HL-60 (cell line): ENCODE data around the gene TSHZ3.

ENCODE experiments used
- DNase-seq, 2 experiments: peaks; one replicate each; pipeline ENCODE4 v3.0.0-alpha.2; 2010 to 2020; ENCODE audit warnings: low read depth in 1 of 2, low spot score in 1 of 2
- H3K27ac ChIP-seq: fragments of 250-450 bp; sonication (Bioruptor Pico); replicated peaks from 2 replicates; pipeline ENCODE4 v1.5.1; 2020; ENCODE audit warnings: mild to moderate bottlenecking, moderate library complexity
- H3K27me3 ChIP-seq: fragments of 250-450 bp; sonication (Bioruptor Pico); 2 replicates; pipeline ENCODE4 v1.5.1; 2021; ENCODE audit warnings: mild to moderate bottlenecking, moderate library complexity; ENCODE audit not compliant: insufficient read depth, poor library complexity, severe bottlenecking
- H3K4me3 ChIP-seq: replicated peaks from 2 replicates; pipeline ENCODE4 v1.5.1; 2011; ENCODE audit warnings: mild to moderate bottlenecking, control low read depth, low read length; ENCODE audit not compliant: insufficient read depth
- GABPA ChIP-seq: IDR thresholded peaks from 2 replicates; pipeline ENCODE4 v1.6.1; 2012; ENCODE audit warnings: low read depth
- POLR2AphosphoS5 ChIP-seq: IDR thresholded peaks from 2 replicates; pipeline ENCODE4 v1.6.1; 2012; ENCODE audit warnings: low read depth
- REST ChIP-seq: IDR thresholded peaks from 2 replicates; pipeline ENCODE4 v1.6.1; 2012; ENCODE audit warnings: low read depth; ENCODE audit not compliant: insufficient replicate concordance
- SPI1 ChIP-seq: IDR thresholded peaks from 2 replicates; pipeline ENCODE4 v1.6.1; 2012; ENCODE audit warnings: low read depth, mild to moderate bottlenecking, borderline replicate concordance
- TF ChIP-seq, protein P1 (sequence below): IDR thresholded peaks from one replicate; pipeline ENCODE4 v1.5.1; 2011; ENCODE audit warnings: low read length, control low read depth, inconsistent platforms; ENCODE audit not compliant: insufficient read depth

The TSHZ3 gene

DNA sequence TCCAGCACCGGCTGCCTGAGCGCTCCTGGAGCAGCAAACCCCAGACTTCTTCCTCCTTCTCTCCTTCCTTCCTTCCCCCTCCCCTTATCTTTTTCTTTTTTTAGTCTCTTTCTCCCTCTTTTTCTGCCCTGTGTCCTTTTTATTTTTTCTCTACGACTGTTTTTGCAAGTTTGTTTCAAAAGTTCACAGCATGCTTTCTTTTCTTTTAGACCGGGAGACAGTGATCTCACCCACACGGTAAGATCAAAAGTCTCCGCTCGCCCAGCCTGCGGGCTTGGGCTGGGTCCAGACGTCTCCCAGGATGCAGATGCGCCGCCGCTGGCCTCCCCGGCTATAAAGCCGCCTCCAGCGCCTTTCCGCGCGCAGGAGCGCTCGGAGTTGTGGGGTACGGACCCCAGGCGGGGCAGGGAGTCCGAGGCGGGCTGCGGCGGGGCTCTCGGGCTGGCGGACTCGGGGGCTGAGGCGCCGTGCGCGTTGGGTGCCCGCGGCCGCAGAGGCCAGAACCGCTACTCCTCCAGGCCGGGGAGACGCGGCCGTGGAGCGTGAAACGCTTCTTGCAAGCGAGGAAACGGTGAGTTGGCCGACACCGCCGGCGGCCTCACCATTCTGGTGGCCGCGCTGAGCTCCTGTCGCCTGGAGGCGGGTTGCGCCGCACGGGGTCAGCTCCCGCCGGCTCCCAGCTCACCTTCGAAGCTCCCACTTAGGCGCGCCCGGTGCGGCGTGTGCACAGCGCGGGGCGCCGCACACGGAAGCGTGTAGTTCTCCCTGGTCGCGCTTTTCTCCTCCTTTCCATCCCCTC, 2.0 kb upstream of the TSHZ3 start:
- Histone ChIP-seq H3K4me3 (peak overlapping the region; percentile 56), H3K27ac (no peak overlapping the region), H3K27me3 (peaks cover 45% of the 10 kb centered on the region)
- DNase-seq, result peak in 1 of 2 experiments; percentile 23
- no peak for TF ChIP-seq REST
- TF ChIP-seq POLR2AphosphoS5, result no peak
- TF ChIP-seq, protein P1, sequence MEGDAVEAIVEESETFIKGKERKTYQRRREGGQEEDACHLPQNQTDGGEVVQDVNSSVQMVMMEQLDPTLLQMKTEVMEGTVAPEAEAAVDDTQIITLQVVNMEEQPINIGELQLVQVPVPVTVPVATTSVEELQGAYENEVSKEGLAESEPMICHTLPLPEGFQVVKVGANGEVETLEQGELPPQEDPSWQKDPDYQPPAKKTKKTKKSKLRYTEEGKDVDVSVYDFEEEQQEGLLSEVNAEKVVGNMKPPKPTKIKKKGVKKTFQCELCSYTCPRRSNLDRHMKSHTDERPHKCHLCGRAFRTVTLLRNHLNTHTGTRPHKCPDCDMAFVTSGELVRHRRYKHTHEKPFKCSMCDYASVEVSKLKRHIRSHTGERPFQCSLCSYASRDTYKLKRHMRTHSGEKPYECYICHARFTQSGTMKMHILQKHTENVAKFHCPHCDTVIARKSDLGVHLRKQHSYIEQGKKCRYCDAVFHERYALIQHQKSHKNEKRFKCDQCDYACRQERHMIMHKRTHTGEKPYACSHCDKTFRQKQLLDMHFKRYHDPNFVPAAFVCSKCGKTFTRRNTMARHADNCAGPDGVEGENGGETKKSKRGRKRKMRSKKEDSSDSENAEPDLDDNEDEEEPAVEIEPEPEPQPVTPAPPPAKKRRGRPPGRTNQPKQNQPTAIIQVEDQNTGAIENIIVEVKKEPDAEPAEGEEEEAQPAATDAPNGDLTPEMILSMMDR, result no peak
- no peak for TF ChIP-seq GABPA
- TF ChIP-seq SPI1, result no peak

GRCh38 chr19:31350693-31351055, 1.4 kb upstream of the TSHZ3 start:
- TF ChIP-seq, protein P1, result no peak
- TF ChIP-seq REST, result no peak
- no peak for TF ChIP-seq POLR2AphosphoS5
- TF ChIP-seq GABPA, result no peak
- TF ChIP-seq SPI1, result no peak
- Histone ChIP-seq H3K27me3 (peaks cover 41% of the 10 kb centered on the region), H3K27ac (no peak overlapping the region), H3K4me3 (peak overlapping the region; percentile 86)
- peak in 1 of 2 experiments; percentile 29 for DNase-seq

GRCh38 chr19:31350033-31350692, 927 bp upstream of the TSHZ3 start:
- no peak for DNase-seq
- Histone ChIP-seq H3K4me3 (peak overlapping the region; percentile 86), H3K27ac (peak overlapping the region; percentile 61), H3K27me3 (peaks cover 36% of the 10 kb centered on the region)
- no peak for TF ChIP-seq SPI1
- TF ChIP-seq POLR2AphosphoS5, result no peak
- TF ChIP-seq REST, result no peak
- TF ChIP-seq GABPA, result no peak
- TF ChIP-seq, protein P1, result no peak
